BLaER1 (cell line): ENCODE measurements around the gene LIAS.
"Not testable (repeated sequence)": the region's sequence is repeated elsewhere in the genome, so short reads cannot be mapped to it uniquely, and the experiment has no call there.

ENCODE experiments used
- H3K27ac ChIP-seq: shearing (Covaris generic); formaldehyde crosslinking; 2 replicates; pipeline ENCODE4 v1.8.1; 2022
- H3K27me3 ChIP-seq: shearing (Covaris generic); formaldehyde crosslinking; 2 replicates; pipeline ENCODE4 v1.8.1; 2022
- H3K36me3 ChIP-seq: shearing (Covaris generic); formaldehyde crosslinking; 2 replicates; pipeline ENCODE4 v1.8.1; 2022
- H3K4me1 ChIP-seq: shearing (Covaris generic); formaldehyde crosslinking; 2 replicates; pipeline ENCODE4 v1.8.1; 2022
- H3K4me2 ChIP-seq: shearing (Covaris generic); formaldehyde crosslinking; 2 replicates; pipeline ENCODE4 v1.8.1; 2022
- H3K4me3 ChIP-seq: shearing (Covaris generic); formaldehyde crosslinking; 2 replicates; pipeline ENCODE4 v1.8.1; 2022
- H3K9ac ChIP-seq: shearing (Covaris generic); formaldehyde crosslinking; 2 replicates; pipeline ENCODE4 v1.8.1; 2022
- H3K9me3 ChIP-seq: shearing (Covaris generic); formaldehyde crosslinking; 2 replicates; pipeline ENCODE4 v1.8.1; 2022
- H4K20me1 ChIP-seq: shearing (Covaris generic); formaldehyde crosslinking; 2 replicates; pipeline ENCODE4 v1.8.1; 2022
- Cebpa-rat ChIP-seq: shearing (Covaris generic); IDR thresholded peaks from 2 replicates; pipeline ENCODE4 v1.8.1; 2022

Gene LIAS

DNA sequence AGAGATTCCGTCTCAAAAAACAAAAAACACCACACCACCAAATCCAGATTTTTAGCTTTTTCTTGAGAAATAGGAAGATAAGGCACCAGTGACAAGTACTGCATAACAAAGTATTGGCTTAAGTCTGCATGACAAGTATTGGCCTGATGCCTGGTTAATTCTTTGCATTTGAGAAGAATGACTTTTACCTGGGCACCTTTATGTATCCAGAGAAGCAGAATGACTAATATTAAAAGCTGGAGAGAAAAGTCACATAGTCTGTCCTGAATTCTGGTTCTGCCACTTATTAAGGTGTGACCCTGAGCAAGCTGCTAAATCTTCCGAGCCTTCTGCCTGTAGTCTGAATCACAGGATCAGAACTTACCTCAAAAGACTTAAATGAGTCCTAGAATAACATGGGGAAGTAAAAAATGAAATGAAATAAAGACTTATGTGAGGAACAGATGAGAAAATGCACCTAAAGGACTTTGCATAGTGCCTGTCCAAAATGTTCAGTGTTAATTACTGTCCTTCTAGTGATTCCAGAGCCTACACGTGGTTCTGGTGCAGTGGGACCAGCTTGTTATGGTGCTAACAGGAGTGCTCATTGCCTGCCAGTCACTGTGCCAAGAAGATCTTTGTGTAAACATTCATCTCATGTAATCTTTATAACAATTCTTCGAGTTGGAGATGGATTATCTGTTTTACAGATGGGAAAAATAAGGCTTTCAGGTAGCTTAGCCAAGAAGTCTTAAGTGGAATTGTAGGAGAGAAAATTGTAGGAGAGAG is 36.8 kb downstream of the LIAS start:
- Histone ChIP-seq H4K20me1 (no peaks in the 10 kb centered on the region), H3K27ac (no peak overlapping the region), H3K36me3 (peaks cover 19% of the 10 kb centered on the region), H3K4me3 (no peak overlapping the region), H3K9ac (no peak overlapping the region), H3K9me3 (no peaks in the 10 kb centered on the region), H3K4me1 (peaks cover 6% of the 10 kb centered on the region), H3K4me2 (no peak overlapping the region), H3K27me3 (no peaks in the 10 kb centered on the region)
- TF ChIP-seq Cebpa-rat = no peak

GRCh38 chr4:39497909-39498726 is 39.3 kb downstream of the LIAS start:
- Histone ChIP-seq H3K4me1 (no peaks in the 10 kb centered on the region), H3K4me3 (no peak overlapping the region), H4K20me1 (no peaks in the 10 kb centered on the region), H3K27ac (no peak overlapping the region), H3K4me2 (no peak overlapping the region), H3K9me3 (no peaks in the 10 kb centered on the region), H3K27me3 (no peaks in the 10 kb centered on the region), H3K9ac (no peak overlapping the region), H3K36me3 (peaks cover 43% of the 10 kb centered on the region)
- no peak for TF ChIP-seq Cebpa-rat

GRCh38 chr4:39498727-39499020 is 39.8 kb downstream of the LIAS start:
- peaks cover 49% of the 10 kb centered on the region for H3K36me3 ChIP-seq
- no peak overlapping the region for H3K27ac ChIP-seq

GRCh38 chr4:39502019-39502663 is 43.3 kb downstream of the LIAS start:
- Histone ChIP-seq H3K36me3 (peaks cover 81% of the 10 kb centered on the region), H3K27me3 (no peaks in the 10 kb centered on the region), H3K4me2 (no peak overlapping the region), H4K20me1 (no peaks in the 10 kb centered on the region), H3K9me3 (no peaks in the 10 kb centered on the region), H3K9ac (no peak overlapping the region), H3K4me1 (no peaks in the 10 kb centered on the region), H3K4me3 (no peak overlapping the region), H3K27ac (no peak overlapping the region)
- TF ChIP-seq Cebpa-rat = no peak

More at GRCh38 chr4:39498727-39499020, 39.8 kb downstream of the LIAS start:
- Histone ChIP-seq H3K4me2 (no peak overlapping the region), H3K4me3 (no peak overlapping the region), H3K9me3 (no peaks in the 10 kb centered on the region), H4K20me1 (no peaks in the 10 kb centered on the region), H3K27me3 (no peaks in the 10 kb centered on the region), H3K9ac (no peak overlapping the region), H3K4me1 (no peaks in the 10 kb centered on the region)
- TF ChIP-seq Cebpa-rat = no peak

- H3K9ac ChIP-seq, H4K20me1 ChIP-seq, H3K4me3 ChIP-seq, H3K4me1 ChIP-seq, H3K9me3 ChIP-seq, H3K27ac ChIP-seq, H3K4me2 ChIP-seq, H3K27me3 ChIP-seq: not testable (repeated sequence)
- peaks cover 86% of the 10 kb centered on the region for H3K36me3 ChIP-seq
These were observed 43.8 kb downstream of the LIAS start for GRCh38 chr4:39502664-39503035.

GRCh38 chr4:39504538-39504937 is 45.7 kb downstream of the LIAS start:
- no peaks in the 10 kb centered on the region for H3K27me3 ChIP-seq
- no peak overlapping the region for H3K9ac ChIP-seq
- no peak for TF ChIP-seq Cebpa-rat
- H3K27ac ChIP-seq = no peak overlapping the region
- H3K9me3 ChIP-seq = no peaks in the 10 kb centered on the region
- no peaks in the 10 kb centered on the region for H3K4me1 ChIP-seq
- no peaks in the 10 kb centered on the region for H4K20me1 ChIP-seq
- H3K4me3 ChIP-seq = no peak overlapping the region
- H3K36me3 ChIP-seq = peaks cover 94% of the 10 kb centered on the region
- H3K4me2 ChIP-seq = no peak overlapping the region

DNA sequence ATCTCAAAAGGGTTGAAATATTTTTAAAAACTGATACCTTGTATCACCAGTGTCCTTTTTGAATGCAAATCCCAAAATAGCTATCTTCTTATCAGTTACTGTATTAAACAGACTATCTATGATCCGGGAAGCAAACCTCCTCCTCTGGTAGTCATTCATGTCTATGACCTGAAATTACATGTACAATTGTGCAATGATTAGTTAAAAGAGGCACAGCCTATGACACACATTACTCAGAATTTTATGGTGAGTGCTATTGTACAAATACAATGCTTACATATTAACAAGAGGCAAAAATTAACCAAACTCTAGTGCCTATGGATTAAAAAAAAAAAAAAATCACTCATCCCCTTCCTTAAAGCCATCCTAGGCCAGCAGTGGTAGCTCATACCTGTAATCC is 46.7 kb downstream of the LIAS start:
- Histone ChIP-seq H3K9ac (no peak overlapping the region), H3K27ac (no peak overlapping the region), H3K36me3 (peaks cover 96% of the 10 kb centered on the region), H3K4me1 (no peaks in the 10 kb centered on the region), H3K27me3 (no peaks in the 10 kb centered on the region), H4K20me1 (no peaks in the 10 kb centered on the region), H3K4me2 (no peak overlapping the region), H3K4me3 (no peak overlapping the region), H3K9me3 (no peaks in the 10 kb centered on the region)
- no peak for TF ChIP-seq Cebpa-rat

GRCh38 chr4:39510348-39510929 is 51.6 kb downstream of the LIAS start:
- H3K4me1 ChIP-seq = no peaks in the 10 kb centered on the region
- no peak overlapping the region for H3K4me2 ChIP-seq
- no peak overlapping the region for H3K27ac ChIP-seq
- H3K36me3 ChIP-seq = peaks cover 90% of the 10 kb centered on the region
- TF ChIP-seq Cebpa-rat = no peak
- no peak overlapping the region for H3K4me3 ChIP-seq
- no peak overlapping the region for H3K9ac ChIP-seq
- no peaks in the 10 kb centered on the region for H3K9me3 ChIP-seq
- H3K27me3 ChIP-seq = no peaks in the 10 kb centered on the region
- no peaks in the 10 kb centered on the region for H4K20me1 ChIP-seq

DNA sequence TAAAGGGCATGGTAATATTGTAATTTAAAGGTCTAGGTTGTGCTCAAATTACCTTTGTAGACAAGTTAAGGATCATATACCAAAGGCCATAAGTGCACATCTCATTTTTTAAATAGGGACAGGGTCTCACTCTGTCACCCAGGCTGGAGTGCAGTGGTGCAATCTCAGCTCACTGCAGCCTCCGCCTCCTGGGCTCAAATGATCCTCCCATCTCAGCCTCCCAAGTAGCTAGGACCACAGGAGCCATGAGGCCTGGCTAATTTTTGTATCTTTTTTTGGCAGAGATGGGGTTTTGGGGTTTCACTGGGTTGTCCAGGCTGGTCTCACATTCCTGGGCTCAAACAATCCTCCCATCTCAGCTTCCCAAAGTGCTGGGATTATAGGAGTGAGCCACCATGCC is 55.4 kb downstream of the LIAS start:
- H3K9ac ChIP-seq, H3K4me1 ChIP-seq, H3K4me2 ChIP-seq, H3K27ac ChIP-seq, H3K27me3 ChIP-seq, H4K20me1 ChIP-seq, H3K4me3 ChIP-seq, H3K9me3 ChIP-seq: not testable (repeated sequence)
- peaks cover 83% of the 10 kb centered on the region for H3K36me3 ChIP-seq

- no peak overlapping the region for H3K4me3 ChIP-seq
- no peak overlapping the region for H3K9ac ChIP-seq
- no peak for TF ChIP-seq Cebpa-rat
- no peaks in the 10 kb centered on the region for H3K9me3 ChIP-seq
- no peak overlapping the region for H3K4me2 ChIP-seq
- no peak overlapping the region for H3K27ac ChIP-seq
- no peaks in the 10 kb centered on the region for H4K20me1 ChIP-seq
- no peaks in the 10 kb centered on the region for H3K4me1 ChIP-seq
- H3K36me3 ChIP-seq = peaks cover 83% of the 10 kb centered on the region
- no peaks in the 10 kb centered on the region for H3K27me3 ChIP-seq
These were observed 56.1 kb downstream of the LIAS start for GRCh38 chr4:39514888-39515401.

GRCh38 chr4:39515669-39516401 is 57.0 kb downstream of the LIAS start:
- not testable (repeated sequence) for H3K4me2 ChIP-seq, H3K27ac ChIP-seq, H3K9me3 ChIP-seq, H3K9ac ChIP-seq, H3K4me1 ChIP-seq, H3K4me3 ChIP-seq, H3K27me3 ChIP-seq, H4K20me1 ChIP-seq
- H3K36me3 ChIP-seq = peaks cover 77% of the 10 kb centered on the region
